GM12892 (cell line): ENCODE data around the gene RNF26.

Experiments used
- POLR2A ChIP-seq: IDR thresholded peaks from 2 replicates; pipeline ENCODE4 v1.6.1; 2011; ENCODE audit warnings: low read depth, low read length, control low read depth
- POLR2AphosphoS5 ChIP-seq: IDR thresholded peaks from 2 replicates; pipeline ENCODE4 v1.6.1; 2011; ENCODE audit warnings: low read depth, low read length, control low read depth

GRCh38 chr11:119322360-119322739, 12.0 kb upstream of the RNF26 start:
- TF ChIP-seq POLR2AphosphoS5 = no peak
- no peak for TF ChIP-seq POLR2A
